ENCODE data around the gene KIAA1958. TPM values are rescaled to one million over a fixed set of nuclear protein-coding genes. Genes with fewer than 3 reads are reported as not detected.

The KIAA1958 gene
- total and polyA plus RNA-seq, 4 donors = 0.99 to 7.1 (median 3.3) TPM

- 95% methylated on average over 7 of the region's 7 CpGs for WGBS
Measured at GRCh38 chr9:112581469-112582176, 95.0 kb downstream of the KIAA1958 start.

GRCh38 chr9:112582371-112583262 is 96.0 kb downstream of the KIAA1958 start:
- no peaks in the 10 kb centered on the region for H3K36me3 ChIP-seq (ENCODE audit: control insufficient read depth in 4 of 4, insufficient read depth in 3 of 4, low read depth in 1 of 4, low read length in 3 of 4)
- no peaks in the 10 kb centered on the region for H3K27me3 ChIP-seq (ENCODE audit: control insufficient read depth in 4 of 4, insufficient read depth in 4 of 4, low read length in 3 of 4)
- H3K9ac ChIP-seq (ENCODE audit: low read depth in 1 of 2, low read length in 2 of 2) = no peak overlapping the region
- H3K27ac ChIP-seq (ENCODE audit: low read depth in 1 of 2, low read length in 2 of 2) = no peak overlapping the region
- H3K9me3 ChIP-seq (ENCODE audit: control insufficient read depth in 4 of 4, low read length in 3 of 4) = no peaks in the 10 kb centered on the region
- no peaks in the 10 kb centered on the region for H3K4me1 ChIP-seq (ENCODE audit: control insufficient read depth in 4 of 4, insufficient read depth in 4 of 4, low read length in 3 of 4)
- H3K4me3 ChIP-seq (ENCODE audit: low read depth in 1 of 3, low read length in 3 of 3) = no peak overlapping the region
- 93% methylated on average over 7 of the region's 7 CpGs for WGBS
- DNase-seq (ENCODE audit: low spot score) = no peak
- TF ChIP-seq RAD21 (IDR thresholded peaks at IDR 0.05) = no peak
- TF ChIP-seq NR2F2 (IDR thresholded peaks at IDR 0.05) = no peak
- TF ChIP-seq ZBTB33 (IDR thresholded peaks at IDR 0.05) = no peak
- no peak for TF ChIP-seq HNF4G (IDR thresholded peaks at IDR 0.05)
- TF ChIP-seq JUND (IDR thresholded peaks at IDR 0.05) = no peak
- no peak for TF ChIP-seq GABPA (IDR thresholded peaks at IDR 0.05 in 1 of 2, conservative IDR thresholded peaks at IDR 0.05 in 1 of 2)
- no peak for TF ChIP-seq RXRA (IDR thresholded peaks at IDR 0.05)
- TF ChIP-seq REST (IDR thresholded peaks at IDR 0.05) = no peak
- no peak for TF ChIP-seq TAF1 (conservative IDR thresholded peaks at IDR 0.05)
- no peak for TF ChIP-seq FOXA1 (IDR thresholded peaks at IDR 0.05)
- TF ChIP-seq SP1 (IDR thresholded peaks at IDR 0.05) = no peak

More at GRCh38 chr9:112581469-112582176, 95.0 kb downstream of the KIAA1958 start:
- no peak for DNase-seq (ENCODE audit: low spot score)
- no peak overlapping the region for H3K9ac ChIP-seq (ENCODE audit: low read depth in 1 of 2, low read length in 2 of 2)
- H3K27ac ChIP-seq (ENCODE audit: low read depth in 1 of 2, low read length in 2 of 2) = no peak overlapping the region
- H3K4me1 ChIP-seq (ENCODE audit: control insufficient read depth in 4 of 4, insufficient read depth in 4 of 4, low read length in 3 of 4) = no peaks in the 10 kb centered on the region
- H3K4me3 ChIP-seq (ENCODE audit: low read depth in 1 of 3, low read length in 3 of 3) = no peak overlapping the region
- no peak for TF ChIP-seq CTCF (IDR thresholded peaks at IDR 0.05; ENCODE audit: low read depth, low read length, missing input control)
- TF ChIP-seq NR2F2 (IDR thresholded peaks at IDR 0.05) = no peak
- no peak for TF ChIP-seq ZBTB33 (IDR thresholded peaks at IDR 0.05)
- no peak for TF ChIP-seq GABPA (IDR thresholded peaks at IDR 0.05 in 1 of 2, conservative IDR thresholded peaks at IDR 0.05 in 1 of 2)
- no peak for TF ChIP-seq HNF4G (IDR thresholded peaks at IDR 0.05)
- no peak for TF ChIP-seq RXRA (IDR thresholded peaks at IDR 0.05)
- no peak for TF ChIP-seq MAX (IDR thresholded peaks at IDR 0.05)
- no peak for TF ChIP-seq TAF1 (conservative IDR thresholded peaks at IDR 0.05)
- no peaks in the 10 kb centered on the region for H3K27me3 ChIP-seq (ENCODE audit: control insufficient read depth in 4 of 4, insufficient read depth in 4 of 4, low read length in 3 of 4)
- no peaks in the 10 kb centered on the region for H3K9me3 ChIP-seq (ENCODE audit: control insufficient read depth in 4 of 4, low read length in 3 of 4)
- no peaks in the 10 kb centered on the region for H3K36me3 ChIP-seq (ENCODE audit: control insufficient read depth in 4 of 4, insufficient read depth in 3 of 4, low read depth in 1 of 4, low read length in 3 of 4)

All from liver (tissue), 9 donors.